Muscle of arm (tissue), 12 donors: Measurements from ENCODE around the gene DNAH6. TPM values are rescaled to one million over a fixed set of nuclear protein-coding genes. Genes with fewer than 3 reads are reported as not detected.
"Not testable (repeated sequence)": the region's sequence is repeated elsewhere in the genome, so short reads cannot be mapped to it uniquely, and the experiment has no call there.

Experiments
- DNase-seq: peaks from one replicate; pipeline ENCODE4 v3.0.0-alpha.2; 2013
- polyA plus RNA-seq, 12 donors: library from polyadenylated mRNA; unstranded; fragments of 120-200 nt; gene quantifications; one replicate each; pipeline ENCODE4 v1.2.1, GENCODE V29; 2013; ENCODE audit not compliant: insufficient read length in 12 of 12

Gene DNAH6
- polyA plus RNA-seq, 12 donors, result 0.12 to 0.40 (median 0.20) TPM; not detected in 2

DNA sequence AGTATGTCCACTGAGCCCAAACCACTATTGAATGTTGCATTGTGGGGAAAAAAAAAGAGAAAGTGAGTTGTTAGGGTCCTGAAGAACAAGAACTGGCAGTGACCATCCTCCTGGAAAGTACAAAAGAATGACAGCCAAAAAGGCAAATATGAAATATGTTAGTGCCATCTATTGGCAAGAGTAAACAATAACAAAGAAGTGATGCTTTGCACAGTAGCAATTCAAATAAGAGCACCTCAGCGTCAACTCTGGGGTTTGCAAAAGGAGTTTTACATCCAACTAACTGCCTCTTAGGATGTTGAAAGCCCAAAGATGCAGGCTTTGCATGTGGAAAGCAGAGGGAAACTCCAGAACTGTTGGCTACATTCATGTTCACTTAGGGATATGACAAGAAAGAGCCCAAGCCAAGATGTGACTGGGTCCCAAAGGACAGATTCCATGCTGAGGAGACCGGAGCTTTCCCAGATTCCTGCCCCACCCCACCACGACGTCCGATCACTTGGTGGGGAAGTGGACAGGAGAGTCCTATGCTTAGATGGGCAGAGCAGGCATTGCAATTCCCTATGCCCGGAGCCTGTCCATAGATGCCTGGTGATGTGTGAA, 349.0 kb downstream of the DNAH6 start:
- no peak for DNase-seq

DNA sequence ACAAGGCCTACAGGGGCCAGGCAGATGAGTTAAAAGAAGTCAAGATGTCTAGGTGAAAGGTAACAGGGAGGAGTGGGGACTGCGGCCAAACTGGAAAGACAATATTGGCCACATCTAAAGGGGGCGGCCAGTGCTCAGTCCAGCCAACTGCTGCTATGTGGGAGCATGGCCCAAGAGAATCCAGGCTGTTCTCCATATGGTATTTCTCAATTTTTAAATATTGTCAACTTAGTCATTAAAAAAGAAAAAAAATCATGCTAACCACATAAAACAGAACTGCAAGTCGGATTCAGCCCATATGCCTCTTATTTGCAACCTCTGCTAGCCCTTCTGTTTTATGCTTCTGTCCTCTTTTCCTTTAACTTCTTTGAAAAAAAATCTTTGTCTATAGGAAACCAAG, 349.8 kb downstream of the DNAH6 start:
- no peak for DNase-seq

GRCh38 chr2:84868327-84868726, 352.0 kb downstream of the DNAH6 start:
- DNase-seq, result not testable (repeated sequence)

Other genes with a start within 250 kb of the DNAH6 start
- gene SUCLG1, start 57.2 kb upstream of the DNAH6 start, polyA plus RNA-seq, result 10 to 100 TPM in 11 of 12 donors, not detected in 1; 61.0 to 94.5 (median 79.6) TPM